SU-DHL-6 (cell line): Measurements from ENCODE around the gene TAAR5.
"Not testable (repeated sequence)": the region's sequence is repeated elsewhere in the genome, so short reads cannot be mapped to it uniquely, and the experiment has no call there.

Source experiments
- H2AFZ ChIP-seq: fragments of 200-600 bp; sonication (generic); 2 replicates; pipeline ENCODE4 v1.6.1; 2014; ENCODE audit warnings: low read depth, mild to moderate bottlenecking, moderate library complexity, mixed read lengths, antibody characterized with exemption, low read length; ENCODE audit not compliant: severe bottlenecking
- H3F3A ChIP-seq: fragments of 200-600 bp; shearing (Covaris generic); 2 replicates; pipeline ENCODE4 v1.6.0; 2016; ENCODE audit warnings: antibody characterized with exemption, mild to moderate bottlenecking; ENCODE audit not compliant: insufficient read depth
- H3K27ac ChIP-seq: fragments of 200-600 bp; sonication (generic); 2 replicates; pipeline ENCODE4 v1.5.1; 2016; ENCODE audit warnings: low read depth, mild to moderate bottlenecking, low read length, moderate library complexity, mixed read lengths
- H3K27me3 ChIP-seq: fragments of 200-600 bp; sonication (generic), shearing (Covaris generic); 2 replicates; pipeline ENCODE4 v1.6.0; 2014; ENCODE audit warnings: mild to moderate bottlenecking, low read length
- H3K36me3 ChIP-seq: fragments of 200-600 bp; sonication (generic); 2 replicates; pipeline ENCODE4 v1.6.1; 2014; ENCODE audit warnings: mild to moderate bottlenecking, low read length, mixed read lengths
- H3K4me2 ChIP-seq: fragments of 300-600, 200-600 bp; shearing (Covaris generic), sonication (generic); 2 replicates; pipeline ENCODE4 v1.6.0; 2014; ENCODE audit warnings: low read length, low read depth, mild to moderate bottlenecking; ENCODE audit not compliant: poor library complexity, severe bottlenecking
- H3K4me3 ChIP-seq: fragments of 200-600 bp; sonication (generic); 2 replicates; pipeline ENCODE4 v1.5.1; 2014; ENCODE audit warnings: antibody characterized with exemption, low read length, mild to moderate bottlenecking, mixed read lengths; ENCODE audit not compliant: insufficient read depth, poor library complexity, severe bottlenecking
- H3K79me2 ChIP-seq: fragments of 200-600 bp; sonication (generic); 2 replicates; pipeline ENCODE4 v1.6.1; 2014; ENCODE audit warnings: mild to moderate bottlenecking, low read length, moderate library complexity; ENCODE audit not compliant: insufficient read depth
- H3K9ac ChIP-seq: fragments of 200-600 bp; sonication (generic); 2 replicates; pipeline ENCODE4 v1.7.0; 2014; ENCODE audit warnings: mild to moderate bottlenecking, low read length
- H3K9me2 ChIP-seq: fragments of 200-600 bp; sonication (generic); replicated peaks from 2 replicates; pipeline ENCODE4 v1.6.1; 2014; ENCODE audit warnings: low read length; ENCODE audit not compliant: insufficient read depth
- H3K9me3 ChIP-seq: fragments of 200-600 bp; sonication (generic); 2 replicates; pipeline ENCODE4 v1.6.1; 2014; ENCODE audit warnings: low read length, mixed read lengths; ENCODE audit not compliant: insufficient read depth
- H4K20me1 ChIP-seq: fragments of 200-600 bp; sonication (generic); 2 replicates; pipeline ENCODE4 v1.6.1; 2014; ENCODE audit warnings: low read depth, mild to moderate bottlenecking, antibody characterized with exemption, low read length, moderate library complexity, mixed read lengths
- CTCF ChIP-seq: fragments of 200-600 bp; sonication (generic); IDR thresholded peaks from one replicate; pipeline ENCODE4 v1.5.1; 2017; ENCODE audit warnings: antibody characterized with exemption, mild to moderate bottlenecking, low read length, moderate library complexity; ENCODE audit not compliant: insufficient read depth, poor library complexity, severe bottlenecking
- EZH2phosphoT487 ChIP-seq: fragments of 200-600 bp; sonication (generic), shearing (Covaris generic); conservative IDR thresholded peaks from 2 replicates; pipeline ENCODE4 v1.6.1; 2018; ENCODE audit warnings: mild to moderate bottlenecking, antibody characterized with exemption, low read length, moderate library complexity, mixed read lengths

The TAAR5 gene

GRCh38 chr6:132569170-132569569, 20.4 kb downstream of the TAAR5 start:
- Histone ChIP-seq H3K4me2 (no peak overlapping the region), H3K79me2 (no peaks in the 10 kb centered on the region), H3F3A (no peaks in the 10 kb centered on the region), H4K20me1 (no peaks in the 10 kb centered on the region), H3K27ac (no peak overlapping the region), H3K27me3 (no peaks in the 10 kb centered on the region), H3K9me3 (no peaks in the 10 kb centered on the region), H3K4me3 (no peak overlapping the region), H3K9me2 (no peaks in the 10 kb centered on the region), H3K9ac (no peak overlapping the region), H3K36me3 (no peaks in the 10 kb centered on the region), H2AFZ (no peak overlapping the region)
- TF ChIP-seq CTCF (no peak), EZH2phosphoT487 (no peak)

GRCh38 chr6:132568611-132569010, 20.9 kb downstream of the TAAR5 start:
- H3K79me2 ChIP-seq = no peaks in the 10 kb centered on the region
- H2AFZ ChIP-seq = no peak overlapping the region
- H3F3A ChIP-seq = no peaks in the 10 kb centered on the region
- H3K36me3 ChIP-seq = no peaks in the 10 kb centered on the region
- no peaks in the 10 kb centered on the region for H3K27me3 ChIP-seq
- no peaks in the 10 kb centered on the region for H3K9me2 ChIP-seq
- TF ChIP-seq CTCF = no peak
- no peak for TF ChIP-seq EZH2phosphoT487
- no peaks in the 10 kb centered on the region for H4K20me1 ChIP-seq
- no peak overlapping the region for H3K4me2 ChIP-seq
- no peaks in the 10 kb centered on the region for H3K9me3 ChIP-seq
- H3K9ac ChIP-seq = no peak overlapping the region
- no peak overlapping the region for H3K27ac ChIP-seq
- no peak overlapping the region for H3K4me3 ChIP-seq

GRCh38 chr6:132567566-132567965, 22.0 kb downstream of the TAAR5 start:
- Histone ChIP-seq H3K4me3 (no peak overlapping the region), H3K27me3 (no peaks in the 10 kb centered on the region), H3K9me2 (no peaks in the 10 kb centered on the region), H3K27ac (no peak overlapping the region), H2AFZ (no peak overlapping the region), H3K36me3 (no peaks in the 10 kb centered on the region), H3K9ac (no peak overlapping the region), H3K9me3 (no peaks in the 10 kb centered on the region), H4K20me1 (no peaks in the 10 kb centered on the region), H3F3A (no peaks in the 10 kb centered on the region), H3K4me2 (no peak overlapping the region), H3K79me2 (no peaks in the 10 kb centered on the region)
- no peak for TF ChIP-seq EZH2phosphoT487
- TF ChIP-seq CTCF = no peak

- no peaks in the 10 kb centered on the region for H3K79me2 ChIP-seq
Observed at GRCh38 chr6:132566404-132566803, 23.1 kb downstream of the TAAR5 start.

GRCh38 chr6:132560087-132560486, 29.5 kb downstream of the TAAR5 start:
- not testable (repeated sequence) for H3K79me2 ChIP-seq, H3K4me2 ChIP-seq, H3K9me2 ChIP-seq, H3K27ac ChIP-seq, H4K20me1 ChIP-seq, H3K4me3 ChIP-seq, H3F3A ChIP-seq, H2AFZ ChIP-seq, H3K9ac ChIP-seq, H3K36me3 ChIP-seq, H3K9me3 ChIP-seq, H3K27me3 ChIP-seq

More at GRCh38 chr6:132566404-132566803, 23.1 kb downstream of the TAAR5 start:
- no peaks in the 10 kb centered on the region for H3K9me2 ChIP-seq
- no peak for TF ChIP-seq EZH2phosphoT487
- no peak for TF ChIP-seq CTCF
- H3K36me3 ChIP-seq = no peaks in the 10 kb centered on the region
- H4K20me1 ChIP-seq = no peaks in the 10 kb centered on the region
- H3K27me3 ChIP-seq = no peaks in the 10 kb centered on the region
- H3K27ac ChIP-seq = no peak overlapping the region
- H3K4me2 ChIP-seq = no peak overlapping the region
- H3K9ac ChIP-seq = no peak overlapping the region
- H3K4me3 ChIP-seq = no peak overlapping the region
- H3K9me3 ChIP-seq = no peaks in the 10 kb centered on the region
- no peaks in the 10 kb centered on the region for H3F3A ChIP-seq
- H2AFZ ChIP-seq = no peak overlapping the region
